Ovary (tissue), 3 donors: ENCODE measurements around the gene SCT.

Experiments used
- CTCF ChIP-seq, 3 donors: fragments of 450-650 bp in 2 of 3; fragments of 200-600 bp in 1 of 3; IDR thresholded peaks; one replicate each; pipeline versions ENCODE4 v1.5.1 to v1.8.0; 2016 to 2022; ENCODE audit warnings: antibody characterized with exemption in 3 of 3, mild to moderate bottlenecking in 1 of 3
- EP300 ChIP-seq: sonication (generic); formaldehyde crosslinking; IDR thresholded peaks from one replicate; pipeline ENCODE4 v1.6.1; 2017; ENCODE audit warnings: antibody characterized with exemption
- POLR2A ChIP-seq: fragments of 450-650 bp; IDR thresholded peaks from one replicate; pipeline ENCODE4 v1.6.1; 2017; ENCODE audit warnings: antibody characterized with exemption, mild to moderate bottlenecking, moderate library complexity
- donor health status: DM: no; HTN: no; CAD: no.

DNA sequence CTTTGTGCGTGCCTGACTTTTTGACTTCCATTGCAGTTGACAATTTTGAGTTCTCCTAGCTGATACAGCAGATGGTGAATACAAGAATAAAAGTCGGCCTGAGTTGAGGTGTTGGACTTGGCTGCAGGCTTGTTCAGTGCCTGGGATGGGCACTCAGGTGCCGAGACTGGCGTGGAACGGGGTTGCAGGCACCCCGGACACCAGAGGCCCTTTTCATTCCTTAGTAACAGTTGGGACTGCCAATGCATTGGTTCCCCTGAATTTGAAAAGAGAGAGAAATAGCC is 49.4 kb downstream of the SCT start:
- TF ChIP-seq EP300 (no peak), CTCF (IDR thresholded peaks at IDR 0.05) (no peak), POLR2A (no peak)
